Type B pancreatic cell (in vitro differentiated cells): ENCODE data around the gene KRT80. TPM values are rescaled to one million over a fixed set of nuclear protein-coding genes. Genes with fewer than 3 reads are reported as not detected.

Experiments
- DNase-seq: peaks from one replicate; pipeline ENCODE4 v3.0.0; 2021; ENCODE audit warnings: mixed read lengths; ENCODE audit not compliant: unreplicated experiment; ENCODE audit errors: extremely low spot score
- H3K27ac Mint-ChIP-seq: 2 replicates; pipeline ENCODE4 v1.8.0; 2021; ENCODE audit warnings: mild to moderate bottlenecking, mixed read lengths
- H3K27me3 Mint-ChIP-seq: 2 replicates; pipeline ENCODE4 v1.8.0; 2021; ENCODE audit warnings: mixed read lengths
- H3K36me3 Mint-ChIP-seq: 2 replicates; pipeline ENCODE4 v1.8.0; 2021; ENCODE audit warnings: mixed read lengths
- H3K4me1 Mint-ChIP-seq: one replicate; pipeline ENCODE4 v1.8.0; 2021; ENCODE audit warnings: mixed read lengths; ENCODE audit not compliant: unreplicated experiment
- H3K4me3 Mint-ChIP-seq: 2 replicates; pipeline ENCODE4 v1.8.0; 2021; ENCODE audit warnings: mild to moderate bottlenecking, mixed read lengths
- H3K9me3 Mint-ChIP-seq: 2 replicates; pipeline ENCODE4 v1.8.0; 2021; ENCODE audit warnings: mixed read lengths
- CTCF ChIP-seq: fragments of 200-600 bp; sonication (generic); conservative IDR thresholded peaks from 2 replicates; pipeline ENCODE4 v1.5.0; 2021; ENCODE audit warnings: antibody characterized with exemption, mild to moderate bottlenecking
- total RNA-seq: library from RNA; stranded (reverse); gene quantifications from 2 replicates; pipeline ENCODE4 v1.2.1, GENCODE V29; 2021; ENCODE audit warnings: low replicate concordance

The KRT80 gene
- total RNA-seq, 1 donor from 2014 or later, result 23.1 TPM

GRCh38 chr12:52238207-52238840 lies 46.5 kb upstream of the KRT80 start:
- no peak overlapping the region for H3K27ac Mint-ChIP-seq
- no peak for TF ChIP-seq CTCF
- H3K4me1 Mint-ChIP-seq, result peaks cover 13% of the 10 kb centered on the region
- peaks cover 19% of the 10 kb centered on the region for H3K27me3 Mint-ChIP-seq
- no peaks in the 10 kb centered on the region for H3K36me3 Mint-ChIP-seq
- DNase-seq, result no peak
- no peak overlapping the region for H3K4me3 Mint-ChIP-seq
- no peaks in the 10 kb centered on the region for H3K9me3 Mint-ChIP-seq

GRCh38 chr12:52236386-52237050 lies 44.7 kb upstream of the KRT80 start:
- H3K4me1 Mint-ChIP-seq, result peaks cover 24% of the 10 kb centered on the region
- TF ChIP-seq CTCF, result no peak
- no peak for DNase-seq
- no peaks in the 10 kb centered on the region for H3K9me3 Mint-ChIP-seq
- H3K4me3 Mint-ChIP-seq, result peak overlapping the region; percentile 47
- H3K27me3 Mint-ChIP-seq, result peaks cover 32% of the 10 kb centered on the region
- H3K27ac Mint-ChIP-seq, result no peak overlapping the region
- H3K36me3 Mint-ChIP-seq, result no peaks in the 10 kb centered on the region

GRCh38 chr12:52235822-52236361 lies 44.1 kb upstream of the KRT80 start:
- no peak for TF ChIP-seq CTCF
- Mint-ChIP-seq H3K27ac (peak overlapping the region; percentile 63), H3K27me3 (peaks cover 37% of the 10 kb centered on the region), H3K9me3 (no peaks in the 10 kb centered on the region), H3K4me3 (peak overlapping the region; percentile 53), H3K4me1 (peaks cover 30% of the 10 kb centered on the region), H3K36me3 (no peaks in the 10 kb centered on the region)
- no peak for DNase-seq

- Mint-ChIP-seq H3K9me3 (no peaks in the 10 kb centered on the region), H3K4me3 (peak overlapping the region; percentile 74), H3K27me3 (peaks cover 44% of the 10 kb centered on the region)
Observed at GRCh38 chr12:52235001-52235764, 43.4 kb upstream of the KRT80 start.

More at GRCh38 chr12:52235001-52235764, 43.4 kb upstream of the KRT80 start:
- no peak for DNase-seq
- peak overlapping the region; percentile 63 for H3K27ac Mint-ChIP-seq
- TF ChIP-seq CTCF, result no peak
- H3K36me3 Mint-ChIP-seq, result no peaks in the 10 kb centered on the region
- peaks cover 35% of the 10 kb centered on the region for H3K4me1 Mint-ChIP-seq
